Endothelial cell (in vitro differentiated cells): ENCODE data around the gene NSD2. TPM values are rescaled to one million over a fixed set of nuclear protein-coding genes. Genes with fewer than 3 reads are reported as not detected.

Experiments used
- DNase-seq: peaks from one replicate; pipeline ENCODE4 v3.0.0; 2021; ENCODE audit warnings: low spot score
- H3K27ac Mint-ChIP-seq: one replicate; pipeline ENCODE4 v1.8.0; 2021; ENCODE audit warnings: mixed read lengths, inconsistent platforms; ENCODE audit not compliant: unreplicated experiment
- H3K27me3 Mint-ChIP-seq: one replicate; pipeline ENCODE4 v1.8.0; 2021; ENCODE audit warnings: mild to moderate bottlenecking, moderate library complexity, mixed read lengths, inconsistent platforms; ENCODE audit not compliant: unreplicated experiment
- H3K36me3 Mint-ChIP-seq: one replicate; pipeline ENCODE4 v1.8.0; 2021; ENCODE audit warnings: mild to moderate bottlenecking, low read depth, mixed read lengths, inconsistent platforms; ENCODE audit not compliant: unreplicated experiment
- H3K4me1 Mint-ChIP-seq: one replicate; pipeline ENCODE4 v1.8.0; 2021; ENCODE audit warnings: mild to moderate bottlenecking, mixed read lengths, inconsistent platforms; ENCODE audit not compliant: unreplicated experiment
- H3K4me3 Mint-ChIP-seq: one replicate; pipeline ENCODE4 v1.8.0; 2021; ENCODE audit warnings: mild to moderate bottlenecking, mixed read lengths, inconsistent platforms; ENCODE audit not compliant: unreplicated experiment
- H3K9me3 Mint-ChIP-seq: one replicate; pipeline ENCODE4 v1.8.0; 2021; ENCODE audit warnings: mixed read lengths, inconsistent platforms; ENCODE audit not compliant: unreplicated experiment
- CTCF ChIP-seq: fragments of 200-600 bp; sonication (generic); IDR thresholded peaks from one replicate; pipeline ENCODE4 v1.5.0; 2021; ENCODE audit warnings: antibody characterized with exemption; ENCODE audit not compliant: unreplicated experiment
- total RNA-seq: library from RNA; stranded (reverse); fragmentation: NEBNext Ultra II Directional; extraction: Animal tissue kit (Norgen Biotek cat#: 25700); gene quantifications from one replicate; pipeline ENCODE4 v1.2.1, GENCODE V29; 2021; ENCODE audit not compliant: unreplicated experiment

Gene NSD2
- total RNA-seq, 1 donor from 2014 or later = 93.5 TPM

DNA sequence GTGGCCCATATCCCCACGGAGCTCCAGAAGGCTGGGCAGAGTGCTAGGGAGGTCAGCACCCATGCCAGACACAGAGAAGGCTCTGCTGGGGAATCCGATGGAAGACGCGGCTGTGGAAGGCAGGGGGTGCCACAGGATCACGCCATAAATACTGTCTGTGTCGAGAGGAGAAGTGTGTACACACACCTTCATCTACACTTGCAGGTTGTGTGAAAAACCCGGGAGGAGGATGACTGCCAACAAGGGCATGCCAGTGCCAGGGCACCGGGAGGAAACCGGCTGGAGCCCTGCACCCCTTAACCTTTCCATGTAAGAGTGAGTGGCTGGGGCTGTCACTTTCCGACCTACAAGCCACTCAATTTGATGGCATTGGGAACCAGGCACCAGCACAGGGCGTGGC is 46.4 kb upstream of the NSD2 start:
- Mint-ChIP-seq H3K4me3 (no peak overlapping the region), H3K36me3 (peaks cover 35% of the 10 kb centered on the region), H3K27ac (no peak overlapping the region), H3K27me3 (peaks cover 3% of the 10 kb centered on the region), H3K4me1 (peaks cover 4% of the 10 kb centered on the region), H3K9me3 (peaks cover 1% of the 10 kb centered on the region)
- no peak for DNase-seq
- no peak for TF ChIP-seq CTCF

DNA sequence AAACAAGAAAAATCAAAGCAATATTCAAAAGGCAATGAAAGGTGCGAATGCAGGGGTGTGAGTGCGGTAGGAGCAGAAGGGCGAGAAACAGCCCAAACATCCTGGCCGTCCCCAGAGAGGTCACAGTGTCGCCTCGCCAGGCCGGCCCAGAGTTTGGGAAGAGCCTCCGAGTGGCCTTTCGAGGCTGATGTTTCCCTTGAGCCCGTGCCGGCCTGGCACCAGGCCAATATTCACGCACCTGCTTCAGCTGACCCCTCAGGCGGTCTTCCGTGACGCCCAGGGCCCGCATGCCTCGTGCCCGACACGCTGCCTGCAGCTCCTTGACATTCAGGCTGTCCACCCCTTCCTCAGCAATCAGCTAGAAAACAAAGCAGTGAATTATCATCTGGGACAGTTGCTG is 45.9 kb upstream of the NSD2 start:
- peaks cover 34% of the 10 kb centered on the region for H3K36me3 Mint-ChIP-seq
- H3K27ac Mint-ChIP-seq = peak overlapping the region; percentile 48
- peaks cover 4% of the 10 kb centered on the region for H3K4me1 Mint-ChIP-seq

GRCh38 chr4:1826531-1827350 is 44.5 kb upstream of the NSD2 start:
- peaks cover 3% of the 10 kb centered on the region for H3K9me3 Mint-ChIP-seq
- H3K27ac Mint-ChIP-seq = peak overlapping the region; percentile 64
- peaks cover 4% of the 10 kb centered on the region for H3K4me1 Mint-ChIP-seq
- TF ChIP-seq CTCF = no peak
- H3K27me3 Mint-ChIP-seq = peaks cover 3% of the 10 kb centered on the region
- no peak for DNase-seq
- peaks cover 41% of the 10 kb centered on the region for H3K36me3 Mint-ChIP-seq
- H3K4me3 Mint-ChIP-seq = peak overlapping the region; percentile 42

More for the DNA sequence above, 45.9 kb upstream of the NSD2 start:
- Mint-ChIP-seq H3K4me3 (no peak overlapping the region), H3K27me3 (peaks cover 3% of the 10 kb centered on the region), H3K9me3 (peaks cover 3% of the 10 kb centered on the region)
- TF ChIP-seq CTCF = no peak
- DNase-seq = no peak

DNA sequence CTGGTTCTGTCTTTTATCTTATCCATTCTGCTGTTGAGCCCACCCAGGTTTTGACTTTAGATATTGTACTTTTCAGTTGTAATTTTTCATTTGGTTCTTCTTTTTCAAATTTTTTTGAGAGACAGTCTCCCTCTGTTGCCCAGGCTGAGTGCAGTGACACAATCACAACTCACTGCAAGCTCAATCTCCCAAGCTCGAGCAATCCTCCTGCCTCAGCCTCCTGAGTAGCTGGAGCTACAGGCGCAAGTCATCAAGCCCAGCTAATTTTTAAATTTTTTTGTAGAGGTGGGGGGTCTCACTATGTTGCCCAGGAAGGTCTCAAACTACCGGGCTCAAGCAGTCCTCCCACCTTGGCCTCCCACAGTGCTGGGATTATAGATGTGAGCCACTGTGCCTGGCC is 41.0 kb upstream of the NSD2 start:
- H3K27ac Mint-ChIP-seq = no peak overlapping the region
- H3K4me3 Mint-ChIP-seq = peak overlapping the region; percentile 62
- no peak for TF ChIP-seq CTCF
- no peak for DNase-seq
- H3K9me3 Mint-ChIP-seq = peaks cover 3% of the 10 kb centered on the region
- peaks cover 4% of the 10 kb centered on the region for H3K4me1 Mint-ChIP-seq
- peaks cover 42% of the 10 kb centered on the region for H3K36me3 Mint-ChIP-seq
- no peaks in the 10 kb centered on the region for H3K27me3 Mint-ChIP-seq

DNA sequence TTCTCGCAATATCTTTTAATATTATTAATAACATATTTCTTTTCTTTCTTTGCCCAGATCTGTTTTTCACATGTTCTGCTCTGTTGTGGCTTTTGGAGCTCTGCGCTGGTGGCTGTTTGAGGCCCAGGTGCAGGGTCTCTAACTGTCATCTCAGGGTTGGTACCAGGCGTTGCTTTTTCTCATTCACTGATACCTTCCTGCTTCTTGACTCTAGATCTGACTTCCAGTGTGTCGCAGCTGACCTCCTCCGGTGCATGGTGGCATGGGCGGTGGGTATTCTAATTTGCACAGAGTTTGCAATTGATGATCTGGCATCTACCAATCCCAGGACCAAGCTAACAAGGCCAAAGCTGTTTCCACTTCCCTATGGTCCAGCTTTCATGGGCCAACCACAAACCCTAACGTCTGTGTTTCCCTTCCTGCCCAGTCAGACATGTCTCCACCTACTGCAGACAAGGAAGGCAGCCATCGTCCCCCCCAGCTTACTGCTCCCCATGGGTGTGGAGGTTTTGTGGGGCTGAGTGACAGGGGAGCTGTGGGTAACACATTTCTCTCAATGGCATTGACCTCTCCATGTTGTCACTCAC is 40.5 kb upstream of the NSD2 start:
- Mint-ChIP-seq H3K9me3 (peaks cover 3% of the 10 kb centered on the region), H3K4me3 (no peak overlapping the region), H3K27me3 (no peaks in the 10 kb centered on the region), H3K4me1 (peaks cover 4% of the 10 kb centered on the region), H3K27ac (no peak overlapping the region), H3K36me3 (peaks cover 41% of the 10 kb centered on the region)
- TF ChIP-seq CTCF = no peak
- DNase-seq = no peak
